Fibroblast of lung (primary cell): ENCODE data around the gene ABHD6. TPM values are rescaled to one million over a fixed set of nuclear protein-coding genes. Genes with fewer than 3 reads are reported as not detected.
"Not testable (repeated sequence)": the region's sequence is repeated elsewhere in the genome, so short reads cannot be mapped to it uniquely, and the experiment has no call there.

Experiments used
- DNase-seq, 2 donors: peaks; one replicate each; pipeline versions ENCODE4 v3.0.0 to v3.0.0-alpha.2; 2010; ENCODE audit warnings: low read depth in 2 of 2
- H2AFZ ChIP-seq: 2 replicates; pipeline ENCODE4 v1.5.1; 2012; ENCODE audit warnings: low read length, control low read depth, inconsistent platforms
- H3K27ac ChIP-seq: 2 replicates; pipeline ENCODE4 v1.5.1; 2011; ENCODE audit warnings: low read length, control low read depth; ENCODE audit not compliant: insufficient read depth
- H3K27me3 ChIP-seq: 2 replicates; pipeline ENCODE4 v1.5.1; 2011; ENCODE audit warnings: mild to moderate bottlenecking, low read length; ENCODE audit not compliant: control insufficient read depth, insufficient read depth
- H3K36me3 ChIP-seq: 2 replicates; pipeline ENCODE4 v1.5.1; 2011; ENCODE audit warnings: low read length; ENCODE audit not compliant: control insufficient read depth, insufficient read depth
- H3K4me1 ChIP-seq: 2 replicates; pipeline ENCODE4 v1.5.1; 2011; ENCODE audit warnings: low read length; ENCODE audit not compliant: control insufficient read depth, insufficient read depth; ENCODE audit errors: extremely low read depth
- H3K4me2 ChIP-seq: 2 replicates; pipeline ENCODE4 v1.5.1; 2011; ENCODE audit warnings: low read length, control low read depth; ENCODE audit not compliant: insufficient read depth; ENCODE audit errors: extremely low read depth
- H3K4me3 ChIP-seq, 4 experiments: fragments of 200-600 bp in 1 of 4; sonication (generic) in 1 of 4; replicated peaks in 1 of 4; 2 replicates each; pipeline ENCODE4 v1.5.1; 2011 to 2016; ENCODE audit warnings: low read length in 4 of 4, low read depth in 3 of 4, mild to moderate bottlenecking in 3 of 4, control low read depth in 2 of 4, inconsistent platforms in 1 of 4, mixed read lengths in 1 of 4; ENCODE audit not compliant: insufficient read depth in 1 of 4; ENCODE audit errors: control extremely low read depth in 1 of 4
- H3K79me2 ChIP-seq: 2 replicates; pipeline ENCODE4 v1.5.1; 2012; ENCODE audit warnings: mild to moderate bottlenecking, low read length, inconsistent platforms; ENCODE audit not compliant: control insufficient read depth, insufficient read depth
- H3K9ac ChIP-seq: 2 replicates; pipeline ENCODE4 v1.5.1; 2011; ENCODE audit warnings: mild to moderate bottlenecking, low read length, control low read depth; ENCODE audit not compliant: insufficient read depth
- H3K9me3 ChIP-seq: 2 replicates; pipeline ENCODE4 v1.5.1; 2012; ENCODE audit warnings: low read depth, low read length; ENCODE audit not compliant: control insufficient read depth, insufficient read depth
- H4K20me1 ChIP-seq: 2 replicates; pipeline ENCODE4 v1.5.1; 2011; ENCODE audit warnings: low read length; ENCODE audit not compliant: control insufficient read depth, insufficient read depth; ENCODE audit errors: extremely low read depth
- CTCF ChIP-seq, 2 donors: IDR thresholded peaks in 1 of 2; conservative IDR thresholded peaks in 1 of 2; 1 replicate in 1 of 2; 2 replicates in 1 of 2; pipeline ENCODE4 v1.5.1; 2011 to 2012; ENCODE audit warnings: low read length in 2 of 2, control low read depth in 1 of 2, inconsistent platforms in 1 of 2, low read depth in 1 of 2, mild to moderate bottlenecking in 1 of 2
- EZH2 ChIP-seq: IDR thresholded peaks from 2 replicates; pipeline ENCODE4 v1.5.1; 2012; ENCODE audit warnings: low read length, control low read depth, mild to moderate bottlenecking; ENCODE audit errors: missing control alignments
- polyA plus RNA-seq, 2 donors: library from polyadenylated mRNA; depleted of rRNA in 1 of 2; stranded (reverse) in 1 of 2; unstranded in 1 of 2; fragments of >200 nt; gene quantifications; 2 replicates each; pipeline ENCODE4 v1.2.1, GENCODE V29; 2011 to 2012; ENCODE audit warnings: missing spikeins in 1 of 2
- total RNA-seq: library from RNA; depleted of rRNA; stranded (reverse); fragments of >200 nt; gene quantifications from 2 replicates; pipeline ENCODE4 v1.2.1, GENCODE V29; 2014

ABHD6 gene
- total and polyA plus RNA-seq, 2 donors (not counting 1 experiment from before 2014, with no cell fraction given), result 7.3 to 13.5 TPM

DNA sequence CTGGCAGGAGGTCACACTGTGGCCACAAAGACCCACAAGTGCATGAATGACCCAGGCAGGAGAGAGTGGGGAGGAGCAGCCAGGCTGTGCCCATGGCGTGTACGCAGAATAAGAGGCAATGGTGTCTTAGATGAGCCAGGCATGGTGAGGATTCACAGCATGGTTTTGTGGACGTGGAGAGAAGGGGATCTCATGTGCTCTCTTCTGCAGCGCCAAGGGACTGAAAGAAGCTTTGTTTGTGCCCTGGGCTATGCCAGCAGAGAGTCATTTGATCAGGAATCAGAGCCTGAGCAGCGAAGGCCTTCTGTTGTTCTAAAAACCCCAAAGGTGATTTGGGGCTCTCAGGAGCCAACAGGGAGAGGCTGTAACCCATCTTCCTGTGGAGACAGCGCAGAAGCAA is 49.8 kb downstream of the ABHD6 start:
- H3K27me3 ChIP-seq, result no peaks in the 10 kb centered on the region
- H4K20me1 ChIP-seq, result no peaks in the 10 kb centered on the region

GRCh38 chr3:58288011-58288728 is 50.6 kb downstream of the ABHD6 start:
- no peaks in the 10 kb centered on the region for H3K9me3 ChIP-seq
- no peak overlapping the region for H3K4me3 ChIP-seq
- no peaks in the 10 kb centered on the region for H4K20me1 ChIP-seq
- no peaks in the 10 kb centered on the region for H3K4me1 ChIP-seq
- TF ChIP-seq EZH2 (no peak), CTCF (conservative IDR thresholded peaks at IDR 0.05 in 1 of 2, IDR thresholded peaks at IDR 0.05 in 1 of 2; ENCODE audit: low read depth in 1 of 2, low read length in 2 of 2) (peak in 1 of 2 donors; percentile 4)
- H3K9ac ChIP-seq, result no peak overlapping the region
- H3K4me2 ChIP-seq, result no peak overlapping the region
- no peaks in the 10 kb centered on the region for H3K27me3 ChIP-seq
- H2AFZ ChIP-seq, result no peak overlapping the region
- no peaks in the 10 kb centered on the region for H3K36me3 ChIP-seq
- no peak overlapping the region for H3K27ac ChIP-seq
- H3K79me2 ChIP-seq, result no peaks in the 10 kb centered on the region
- DNase-seq, result no peak

More for the DNA sequence above, 49.8 kb downstream of the ABHD6 start:
- Histone ChIP-seq H3K4me3 (no peak overlapping the region), H3K79me2 (no peaks in the 10 kb centered on the region), H3K9ac (no peak overlapping the region), H3K36me3 (no peaks in the 10 kb centered on the region), H3K27ac (no peak overlapping the region), H3K9me3 (no peaks in the 10 kb centered on the region), H2AFZ (no peak overlapping the region), H3K4me1 (no peaks in the 10 kb centered on the region), H3K4me2 (no peak overlapping the region)
- DNase-seq, result no peak
- TF ChIP-seq EZH2 (no peak), CTCF (conservative IDR thresholded peaks at IDR 0.05 in 1 of 2, IDR thresholded peaks at IDR 0.05 in 1 of 2; ENCODE audit: low read depth in 1 of 2, low read length in 2 of 2) (no peak)

GRCh38 chr3:58288964-58289613 is 51.5 kb downstream of the ABHD6 start:
- DNase-seq, H2AFZ ChIP-seq, H3K79me2 ChIP-seq, H3K27ac ChIP-seq, H3K9me3 ChIP-seq, H3K4me1 ChIP-seq, H3K4me3 ChIP-seq, H3K9ac ChIP-seq, H3K36me3 ChIP-seq, H3K4me2 ChIP-seq, H4K20me1 ChIP-seq, H3K27me3 ChIP-seq: not testable (repeated sequence)

DNA sequence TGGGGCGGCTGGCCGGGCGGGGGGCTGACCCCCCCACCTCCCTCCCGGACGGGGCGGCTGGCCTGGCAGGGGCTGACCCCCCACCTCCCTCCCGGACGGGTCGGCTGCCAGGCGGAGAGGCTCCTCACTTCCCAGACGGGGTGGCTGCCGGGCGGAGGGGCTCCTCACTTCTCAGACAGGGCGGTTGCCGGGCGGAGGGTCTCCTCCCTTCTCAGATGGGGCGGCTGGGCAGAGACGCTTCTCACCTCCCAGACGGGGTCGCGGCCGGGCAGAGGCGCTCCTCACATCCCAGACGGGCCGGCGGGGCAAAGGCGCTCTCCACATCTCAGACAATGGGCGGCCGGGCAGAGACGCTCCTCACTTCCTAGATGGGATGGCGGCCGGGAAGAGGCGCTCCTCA is 52.9 kb downstream of the ABHD6 start:
- not testable (repeated sequence) for H4K20me1 ChIP-seq, H2AFZ ChIP-seq, H3K4me2 ChIP-seq, H3K4me1 ChIP-seq, H3K9ac ChIP-seq, DNase-seq, H3K9me3 ChIP-seq, H3K79me2 ChIP-seq, H3K4me3 ChIP-seq, H3K27ac ChIP-seq, H3K36me3 ChIP-seq, H3K27me3 ChIP-seq
